ENCODE results near the gene CD27.
"Not testable (repeated sequence)": the region's sequence is repeated elsewhere in the genome, so short reads cannot be mapped to it uniquely, and the experiment has no call there.

Gene CD27

DNA sequence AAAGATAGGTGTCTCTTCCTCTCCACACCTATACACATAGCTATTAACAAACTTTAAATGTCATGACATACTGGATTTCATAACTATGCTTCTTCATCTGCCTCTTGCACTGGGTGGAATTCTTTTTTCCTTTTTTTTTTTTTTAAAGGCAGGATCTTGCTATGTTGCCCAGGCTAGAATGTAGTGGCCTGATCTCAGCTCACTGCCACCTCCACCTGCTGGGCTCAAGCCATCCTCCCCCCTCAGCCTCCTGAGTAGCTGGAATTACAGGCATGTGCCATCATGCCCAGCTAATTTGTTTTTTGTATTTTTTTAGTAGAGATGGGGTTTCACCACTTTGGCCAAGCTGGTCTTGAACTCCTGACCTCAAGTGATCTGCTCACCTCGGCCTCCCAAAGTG lies 43.5 kb downstream of the CD27 start:
- DNase-seq (ENCODE audit: low read depth, low spot score): no peak

DNA sequence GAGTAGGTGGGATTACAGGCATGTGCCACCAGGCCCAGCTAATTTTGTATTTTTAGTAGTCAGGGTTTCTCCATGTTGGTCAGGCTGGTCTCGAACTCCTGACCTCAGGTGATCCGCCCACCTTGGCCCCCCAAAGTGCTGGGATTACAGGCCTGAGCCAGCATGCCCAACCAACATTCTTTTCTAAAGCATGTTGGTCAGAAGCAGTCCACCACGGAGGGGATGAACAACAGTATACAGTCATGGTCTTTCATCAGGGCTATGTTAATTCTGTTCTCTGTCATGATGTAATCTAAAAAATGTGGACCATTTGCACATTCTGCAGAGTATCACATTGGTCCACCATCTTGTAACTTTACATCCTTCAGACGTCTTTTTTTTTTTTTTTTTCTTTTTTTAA lies 44.7 kb downstream of the CD27 start:
- no peak for DNase-seq (ENCODE audit: low read depth, low spot score)

DNA sequence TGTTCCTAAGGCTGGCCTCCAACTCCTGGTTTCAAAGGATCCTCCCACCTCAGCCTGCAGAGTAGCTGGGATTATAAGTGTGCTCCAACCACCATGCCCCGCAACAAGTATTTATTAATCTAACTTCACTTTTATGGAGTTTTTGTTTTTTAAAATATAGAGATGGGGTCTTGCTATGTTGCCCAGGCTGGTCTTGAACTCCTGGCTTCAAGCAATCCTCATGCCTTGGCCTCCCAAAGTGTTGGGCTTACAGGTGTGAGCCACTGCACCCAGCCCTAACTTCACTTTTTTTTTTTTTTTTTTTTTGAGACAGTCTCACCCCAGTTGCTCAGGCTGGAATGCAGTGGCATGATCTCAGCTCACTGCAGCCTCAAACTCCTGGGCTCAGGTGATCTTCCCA lies 45.9 kb downstream of the CD27 start:
- not testable (repeated sequence) for DNase-seq (ENCODE audit: low read depth, low spot score)

DNA sequence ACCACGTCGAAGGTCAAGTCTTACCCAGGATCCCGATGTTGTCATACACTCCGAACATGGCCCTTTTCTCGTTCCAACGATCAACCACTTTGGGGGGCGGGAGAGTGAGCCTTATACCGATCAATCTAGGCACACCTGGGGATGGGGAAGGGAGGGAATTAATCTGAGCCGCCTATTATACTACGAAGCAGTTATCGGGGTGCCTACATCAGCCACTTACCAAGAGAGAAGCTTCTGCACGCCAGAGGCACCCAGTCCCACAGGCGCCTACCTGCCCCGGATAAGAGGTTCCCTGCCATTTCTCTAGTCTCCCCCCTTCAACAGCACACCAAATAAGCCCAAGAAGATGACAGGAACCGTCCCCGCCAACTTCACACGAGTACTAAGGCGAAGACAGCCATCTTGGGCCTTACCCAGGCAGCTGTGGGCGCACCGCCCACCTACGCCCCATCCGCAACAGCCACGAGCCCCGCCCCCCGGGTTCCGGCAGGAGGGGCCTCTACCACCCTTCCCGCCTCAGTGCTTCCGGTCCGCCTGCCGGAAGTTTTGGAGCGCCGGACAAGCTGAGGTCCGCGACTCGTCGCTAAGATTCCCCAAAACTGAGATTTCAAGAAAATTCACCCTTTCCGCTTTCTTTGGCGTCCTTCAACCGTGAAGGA lies 48.2 kb downstream of the CD27 start, which contains the start of gene MRPL51:
MRPL51 (minus strand) TSS at position 425 of the 659 bp plus-strand sequence; CDS start at position 299, 126 bp downstream.
- peak; percentile 97 for DNase-seq (ENCODE audit: low read depth, low spot score)

DNA sequence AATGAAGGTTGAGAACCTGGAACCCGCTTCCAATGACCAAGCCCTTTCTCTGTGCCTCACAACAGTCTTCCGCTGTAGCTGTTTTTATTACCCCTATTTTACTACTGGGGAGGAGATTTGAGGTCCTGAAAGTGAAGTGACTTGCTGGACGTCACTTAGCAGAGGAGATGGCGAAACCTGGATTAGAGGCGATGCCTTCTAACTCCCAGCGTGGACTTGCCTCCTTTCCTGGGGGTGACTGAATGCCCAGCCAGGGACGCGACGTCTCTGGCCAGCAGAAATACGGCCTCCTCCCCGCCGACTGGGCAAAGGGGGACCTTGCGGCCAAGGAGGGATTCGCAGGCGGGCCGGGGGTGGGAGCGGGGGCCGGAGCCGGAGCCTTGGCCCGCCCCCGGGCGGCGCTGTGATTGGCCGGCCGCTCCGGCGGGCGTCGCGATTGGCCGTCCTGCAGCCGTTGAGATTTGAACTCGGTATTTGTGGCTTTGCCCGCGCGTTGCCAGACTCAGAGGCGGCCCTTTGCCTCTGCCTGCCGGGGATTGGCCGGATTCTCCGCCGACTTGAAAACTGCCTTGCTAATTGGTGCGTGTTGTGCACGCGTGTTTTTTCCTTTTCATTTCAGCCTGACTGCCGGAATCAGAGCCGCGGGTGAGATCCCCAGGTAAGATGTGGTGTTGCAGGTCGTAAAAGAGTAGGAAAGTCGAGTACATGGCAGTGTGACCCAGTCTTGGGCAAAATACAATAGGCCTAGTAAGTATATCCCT lies 48.9 kb downstream of the CD27 start, which contains the start of gene NCAPD2:
NCAPD2 (plus strand) TSS at position 606 of the 761 bp plus-strand sequence. CDS start 997 bp downstream, outside the sequence.
- DNase-seq (ENCODE audit: low read depth, low spot score): peak; percentile 98

DNA sequence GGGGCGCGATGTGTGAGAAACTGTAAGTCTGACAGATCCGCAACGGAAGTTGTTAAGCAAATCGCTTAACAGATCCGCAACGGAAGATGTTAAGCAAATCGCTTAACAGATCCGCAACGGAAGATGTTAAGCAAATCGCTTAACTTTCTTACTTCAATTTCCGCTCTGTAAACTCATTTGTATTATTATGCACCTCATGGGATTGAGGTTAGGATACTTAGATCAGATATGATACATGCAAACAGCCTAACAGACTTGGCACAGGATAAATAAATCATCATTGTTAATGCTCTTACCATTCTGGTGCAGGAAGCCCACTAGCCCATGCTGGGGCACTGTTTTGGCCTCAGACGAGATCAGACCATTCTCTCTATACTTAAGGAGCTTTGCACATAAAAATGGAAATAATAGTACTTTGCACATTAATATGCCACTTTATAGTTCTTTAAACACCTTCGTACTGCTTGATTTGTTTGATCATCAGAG lies 49.5 kb downstream of the CD27 start:
- DNase-seq (ENCODE audit: low read depth, low spot score): no peak

DNA sequence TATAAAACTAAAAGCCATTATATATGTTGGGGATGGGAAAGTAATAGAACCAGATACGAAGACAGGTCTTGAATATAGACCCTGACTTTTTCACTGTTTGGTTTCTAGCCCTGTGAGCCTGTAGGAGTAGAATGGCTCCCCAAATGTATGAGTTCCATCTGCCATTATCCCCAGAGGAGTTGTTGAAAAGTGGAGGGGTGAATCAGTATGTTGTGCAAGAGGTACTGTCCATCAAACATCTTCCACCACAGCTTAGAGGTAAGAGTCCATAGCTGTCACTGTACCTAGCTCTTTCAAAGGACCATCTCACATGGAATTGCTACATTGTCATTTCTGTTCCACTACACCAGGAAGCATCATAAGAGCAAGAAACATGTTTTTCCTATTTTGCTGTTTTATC lies 50.2 kb downstream of the CD27 start:
- DNase-seq (ENCODE audit: low read depth, low spot score): no peak

DNA sequence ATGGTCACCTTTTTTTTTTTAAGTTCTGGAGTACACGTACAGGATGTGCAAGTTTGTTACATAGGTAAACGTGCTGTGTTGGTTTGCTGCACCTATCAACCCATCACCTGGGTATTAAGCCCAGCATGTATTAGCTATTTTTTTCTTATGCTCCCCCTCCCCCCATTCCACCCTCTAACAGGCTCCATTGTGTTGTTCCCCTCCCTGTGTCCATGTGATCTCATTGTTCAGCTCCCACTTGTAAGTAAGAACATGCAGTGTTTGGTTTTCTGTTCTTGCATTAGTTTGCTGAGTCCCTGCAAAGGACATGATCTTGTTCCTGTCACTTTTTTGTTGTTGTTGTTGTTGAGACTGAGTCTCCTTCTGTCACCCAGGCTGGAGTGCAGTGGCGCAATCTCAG lies 52.5 kb downstream of the CD27 start:
- DNase-seq (ENCODE audit: low read depth, low spot score): not testable (repeated sequence)

DNA sequence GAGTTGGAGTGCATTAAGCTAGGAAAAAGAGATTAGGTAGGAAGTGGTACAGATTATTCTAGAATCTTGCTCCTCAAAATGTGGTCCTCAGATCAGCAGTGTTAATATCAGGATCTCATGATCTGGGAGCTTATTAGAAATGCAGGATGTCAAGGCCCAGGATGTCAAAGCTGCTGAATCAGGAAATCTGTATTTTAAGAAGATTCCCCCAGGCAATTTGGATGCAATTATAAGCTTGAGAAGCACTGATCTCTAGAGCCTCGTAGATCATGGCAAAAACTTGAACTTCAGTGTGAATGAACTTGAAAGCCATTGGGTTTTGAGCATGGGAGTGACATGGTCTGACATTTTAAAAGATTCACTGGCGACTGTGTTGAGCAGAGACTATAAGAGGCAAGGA lies 55.7 kb downstream of the CD27 start:
- no peak for DNase-seq (ENCODE audit: low read depth, low spot score)

Measured in ELF-1 (cell line).